BLaER1 (cell line): ENCODE data around the gene PTCHD1.

Experiments used
- H3K27ac ChIP-seq: shearing (Covaris generic); formaldehyde crosslinking; 2 replicates; pipeline ENCODE4 v1.8.1; 2022
- H3K27me3 ChIP-seq: shearing (Covaris generic); formaldehyde crosslinking; 2 replicates; pipeline ENCODE4 v1.8.1; 2022
- H3K36me3 ChIP-seq: shearing (Covaris generic); formaldehyde crosslinking; 2 replicates; pipeline ENCODE4 v1.8.1; 2022
- H3K4me1 ChIP-seq: shearing (Covaris generic); formaldehyde crosslinking; 2 replicates; pipeline ENCODE4 v1.8.1; 2022
- H3K4me2 ChIP-seq: shearing (Covaris generic); formaldehyde crosslinking; 2 replicates; pipeline ENCODE4 v1.8.1; 2022
- H3K4me3 ChIP-seq: shearing (Covaris generic); formaldehyde crosslinking; 2 replicates; pipeline ENCODE4 v1.8.1; 2022
- H3K9ac ChIP-seq: shearing (Covaris generic); formaldehyde crosslinking; 2 replicates; pipeline ENCODE4 v1.8.1; 2022
- H3K9me3 ChIP-seq: shearing (Covaris generic); formaldehyde crosslinking; 2 replicates; pipeline ENCODE4 v1.8.1; 2022
- H4K20me1 ChIP-seq: shearing (Covaris generic); formaldehyde crosslinking; 2 replicates; pipeline ENCODE4 v1.8.1; 2022
- Cebpa-rat ChIP-seq: shearing (Covaris generic); IDR thresholded peaks from 2 replicates; pipeline ENCODE4 v1.8.1; 2022

Gene PTCHD1

GRCh38 chrX:23344904-23345271, 10.2 kb downstream of the PTCHD1 start:
- no peaks in the 10 kb centered on the region for H3K9me3 ChIP-seq
- no peak overlapping the region for H3K4me2 ChIP-seq
- peak; percentile 29; the same call in 1 of the 2 replicates for TF ChIP-seq Cebpa-rat

DNA sequence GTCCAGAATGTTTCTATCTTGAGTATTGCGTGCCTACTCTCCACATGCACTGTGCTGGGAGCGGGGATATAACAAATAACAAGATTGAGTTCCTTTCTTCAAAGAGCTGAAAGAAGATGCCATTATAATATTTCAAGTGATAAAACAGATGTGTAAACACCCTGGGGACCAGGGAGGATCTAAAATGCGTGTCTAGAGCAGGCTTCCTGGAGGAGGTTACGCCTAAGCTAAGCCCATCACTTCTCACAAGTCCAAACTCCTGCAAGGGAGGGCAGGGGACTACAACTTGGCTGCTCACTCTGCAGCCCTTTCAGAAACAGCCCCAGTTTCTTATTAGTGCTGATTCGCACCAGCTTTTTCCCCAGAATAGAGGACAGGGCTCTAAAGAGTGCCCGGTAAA, 21.5 kb downstream of the PTCHD1 start:
- Histone ChIP-seq H4K20me1 (no peaks in the 10 kb centered on the region), H3K4me2 (peak overlapping the region; percentile 15)

More at GRCh38 chrX:23344904-23345271, 10.2 kb downstream of the PTCHD1 start:
- no peaks in the 10 kb centered on the region for H4K20me1 ChIP-seq
- no peak overlapping the region for H3K9ac ChIP-seq
- H3K36me3 ChIP-seq, result no peaks in the 10 kb centered on the region
- no peak overlapping the region for H3K4me3 ChIP-seq
- no peaks in the 10 kb centered on the region for H3K27me3 ChIP-seq
- no peak overlapping the region for H3K27ac ChIP-seq
- peaks cover 7% of the 10 kb centered on the region; the same call in 1 of the 2 replicates for H3K4me1 ChIP-seq

GRCh38 chrX:23364416-23364815, 29.8 kb downstream of the PTCHD1 start:
- no peaks in the 10 kb centered on the region for H3K4me1 ChIP-seq
- no peaks in the 10 kb centered on the region for H3K36me3 ChIP-seq
- no peaks in the 10 kb centered on the region for H4K20me1 ChIP-seq
- no peak for TF ChIP-seq Cebpa-rat
- no peaks in the 10 kb centered on the region; the same call in 1 of the 2 replicates for H3K9me3 ChIP-seq
- no peak overlapping the region for H3K27ac ChIP-seq
- H3K4me3 ChIP-seq, result no peak overlapping the region
- no peak overlapping the region for H3K4me2 ChIP-seq
- H3K27me3 ChIP-seq, result no peaks in the 10 kb centered on the region
- no peak overlapping the region for H3K9ac ChIP-seq

More for the DNA sequence above, 21.5 kb downstream of the PTCHD1 start:
- Histone ChIP-seq H3K27ac (no peak overlapping the region), H3K27me3 (no peaks in the 10 kb centered on the region), H3K4me1 (0 out of 2 replicates have a peak, but pooled peaks cover 9% of the 10 kb centered on the region), H3K36me3 (no peaks in the 10 kb centered on the region), H3K9ac (no peak overlapping the region), H3K4me3 (no peak overlapping the region), H3K9me3 (no peaks in the 10 kb centered on the region)
- no peak for TF ChIP-seq Cebpa-rat

- Histone ChIP-seq H3K4me2 (no peak overlapping the region), H3K36me3 (no peaks in the 10 kb centered on the region), H3K27ac (no peak overlapping the region), H3K27me3 (no peaks in the 10 kb centered on the region), H3K4me1 (no peaks in the 10 kb centered on the region), H3K9me3 (no peaks in the 10 kb centered on the region; the same call in 1 of the 2 replicates), H3K9ac (no peak overlapping the region), H4K20me1 (no peaks in the 10 kb centered on the region), H3K4me3 (no peak overlapping the region)
- no peak for TF ChIP-seq Cebpa-rat
These were observed 30.9 kb downstream of the PTCHD1 start for GRCh38 chrX:23365541-23365940.

GRCh38 chrX:23366914-23367313, 32.3 kb downstream of the PTCHD1 start:
- no peak overlapping the region for H3K27ac ChIP-seq
- H3K36me3 ChIP-seq, result no peaks in the 10 kb centered on the region
- H3K27me3 ChIP-seq, result no peaks in the 10 kb centered on the region
- H3K4me3 ChIP-seq, result no peak overlapping the region
- no peaks in the 10 kb centered on the region; the same call in 1 of the 2 replicates for H3K9me3 ChIP-seq
- no peaks in the 10 kb centered on the region for H4K20me1 ChIP-seq
- TF ChIP-seq Cebpa-rat, result no peak
- no peak overlapping the region for H3K9ac ChIP-seq
- H3K4me2 ChIP-seq, result no peak overlapping the region
- H3K4me1 ChIP-seq, result no peaks in the 10 kb centered on the region

- Histone ChIP-seq H3K4me3 (no peak overlapping the region), H3K27ac (no peak overlapping the region), H4K20me1 (no peaks in the 10 kb centered on the region), H3K9me3 (no peaks in the 10 kb centered on the region), H3K36me3 (no peaks in the 10 kb centered on the region), H3K4me1 (no peaks in the 10 kb centered on the region), H3K4me2 (no peak overlapping the region), H3K27me3 (no peaks in the 10 kb centered on the region), H3K9ac (no peak overlapping the region)
- TF ChIP-seq Cebpa-rat, result no peak
These were observed 34.4 kb downstream of the PTCHD1 start for GRCh38 chrX:23369027-23369426.

- no peak overlapping the region for H3K4me2 ChIP-seq
- no peak overlapping the region for H3K9ac ChIP-seq
- no peaks in the 10 kb centered on the region for H4K20me1 ChIP-seq
- no peaks in the 10 kb centered on the region for H3K27me3 ChIP-seq
- no peaks in the 10 kb centered on the region for H3K9me3 ChIP-seq
- TF ChIP-seq Cebpa-rat, result no peak
- no peaks in the 10 kb centered on the region for H3K36me3 ChIP-seq
- H3K27ac ChIP-seq, result no peak overlapping the region
- no peak overlapping the region for H3K4me3 ChIP-seq
- no peaks in the 10 kb centered on the region for H3K4me1 ChIP-seq
These were observed 37.7 kb downstream of the PTCHD1 start for GRCh38 chrX:23372220-23372902.

DNA sequence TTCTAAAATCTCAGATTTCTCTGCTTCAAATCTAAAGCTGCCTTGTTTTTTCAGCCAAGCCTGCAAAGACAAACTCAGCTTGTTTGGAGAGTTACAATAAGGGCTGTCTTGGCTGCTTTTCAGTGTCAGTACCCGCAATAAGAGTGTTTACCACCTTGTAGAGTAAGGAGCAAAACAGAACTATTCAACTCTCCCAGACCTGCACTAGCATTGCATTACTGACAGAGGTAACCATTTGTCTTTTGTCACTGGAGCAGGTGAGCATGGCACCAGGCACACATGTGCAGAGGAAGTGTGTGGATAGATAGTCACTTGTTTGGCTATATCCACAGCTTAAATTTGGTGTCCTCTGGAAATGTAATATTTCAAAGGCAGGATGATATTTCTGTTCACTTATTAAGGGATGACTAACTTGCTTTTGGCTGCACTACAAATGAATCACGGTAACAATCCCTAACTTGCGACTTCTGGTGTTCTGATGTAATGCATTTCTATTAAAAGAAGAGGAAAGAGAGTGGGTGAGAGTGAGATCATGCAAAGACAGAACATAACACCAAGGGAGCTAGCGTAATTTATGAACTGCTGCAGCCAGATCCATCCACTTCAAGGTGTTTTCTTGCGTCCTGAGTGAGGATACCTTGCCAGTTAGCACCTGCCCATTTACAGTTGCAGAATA, 38.6 kb downstream of the PTCHD1 start:
- Histone ChIP-seq H3K4me1 (no peaks in the 10 kb centered on the region), H3K4me2 (no peak overlapping the region), H3K36me3 (no peaks in the 10 kb centered on the region), H3K9ac (no peak overlapping the region), H3K27ac (no peak overlapping the region), H3K4me3 (no peak overlapping the region), H3K9me3 (no peaks in the 10 kb centered on the region), H4K20me1 (no peaks in the 10 kb centered on the region), H3K27me3 (no peaks in the 10 kb centered on the region)
- no peak for TF ChIP-seq Cebpa-rat

GRCh38 chrX:23374291-23374690, 39.6 kb downstream of the PTCHD1 start:
- no peaks in the 10 kb centered on the region for H3K27me3 ChIP-seq
- no peak overlapping the region for H3K9ac ChIP-seq
- no peak overlapping the region for H3K4me3 ChIP-seq
- H3K9me3 ChIP-seq, result no peaks in the 10 kb centered on the region
- TF ChIP-seq Cebpa-rat, result no peak
- no peak overlapping the region for H3K4me2 ChIP-seq
- no peaks in the 10 kb centered on the region for H3K4me1 ChIP-seq
- H3K36me3 ChIP-seq, result no peaks in the 10 kb centered on the region
- no peak overlapping the region for H3K27ac ChIP-seq
- no peaks in the 10 kb centered on the region for H4K20me1 ChIP-seq

- no peak for TF ChIP-seq Cebpa-rat
- no peak overlapping the region for H3K27ac ChIP-seq
- H3K4me3 ChIP-seq, result no peak overlapping the region
These were observed 41.9 kb downstream of the PTCHD1 start for GRCh38 chrX:23376581-23376980.

More at GRCh38 chrX:23376581-23376980, 41.9 kb downstream of the PTCHD1 start:
- Histone ChIP-seq H3K9me3 (no peaks in the 10 kb centered on the region), H3K4me1 (no peaks in the 10 kb centered on the region), H3K36me3 (no peaks in the 10 kb centered on the region), H4K20me1 (no peaks in the 10 kb centered on the region), H3K27me3 (no peaks in the 10 kb centered on the region), H3K9ac (no peak overlapping the region), H3K4me2 (no peak overlapping the region)
